HepG2 (cell line): Measurements from ENCODE around the gene TBC1D10B. TPM values are rescaled to one million over a fixed set of nuclear protein-coding genes. Genes with fewer than 3 reads are reported as not detected.

Source experiments
- AKAP8 ChIP-seq: sonication (generic); formaldehyde crosslinking; IDR thresholded peaks from 2 replicates; pipeline ENCODE4 v1.5.1; 2020; ENCODE audit warnings: mild to moderate bottlenecking, missing genetic modification reagents
- CTCF ChIP-seq: sonication (generic); formaldehyde crosslinking; IDR thresholded peaks from 2 replicates; pipeline ENCODE4 v1.5.0; 2020; ENCODE audit warnings: mild to moderate bottlenecking, missing genetic modification reagents, moderate library complexity
- ELF1 ChIP-seq: sonication (generic); formaldehyde crosslinking; IDR thresholded peaks from 2 replicates; pipeline ENCODE4 v1.4.0; 2020; ENCODE audit warnings: missing genetic modification reagents
- HIVEP1 ChIP-seq: sonication (generic); formaldehyde crosslinking; IDR thresholded peaks from 2 replicates; pipeline ENCODE4 v1.4.0; 2020; ENCODE audit warnings: mild to moderate bottlenecking, missing genetic modification reagents
- HOXA5 ChIP-seq: sonication (generic); formaldehyde crosslinking; IDR thresholded peaks from 2 replicates; pipeline ENCODE4 v1.4.0; 2020; ENCODE audit warnings: missing genetic modification reagents
- JDP2 ChIP-seq: sonication (generic); formaldehyde crosslinking; IDR thresholded peaks from 2 replicates; pipeline ENCODE4 v1.8.1; 2022; ENCODE audit warnings: missing genetic modification reagents, borderline replicate concordance
- NFIC ChIP-seq: IDR thresholded peaks from 2 replicates; pipeline ENCODE4 v1.6.1; 2012; ENCODE audit warnings: mild to moderate bottlenecking, low read length, inconsistent platforms
- NFKB2 ChIP-seq: sonication (generic); formaldehyde crosslinking; IDR thresholded peaks from 2 replicates; pipeline ENCODE4 v1.4.0; 2020; ENCODE audit warnings: missing genetic modification reagents, borderline replicate concordance
- NR1H2 ChIP-seq: sonication (generic); formaldehyde crosslinking; IDR thresholded peaks from 2 replicates; pipeline ENCODE4 v1.8.1; 2022; ENCODE audit warnings: low read depth, missing genetic modification reagents, borderline replicate concordance
- SP5 ChIP-seq: IDR thresholded peaks from 2 replicates; pipeline ENCODE4 v1.6.1; 2016; ENCODE audit warnings: low read depth, borderline replicate concordance
- TEAD2 ChIP-seq: sonication (generic); formaldehyde crosslinking; IDR thresholded peaks from 2 replicates; pipeline ENCODE4 v1.9.0; 2021; ENCODE audit warnings: missing genetic modification reagents
- ZHX2 ChIP-seq, 2 experiments: sonication (generic) in 1 of 2; formaldehyde crosslinking in 1 of 2; IDR thresholded peaks; 2 replicates each; pipeline versions ENCODE4 v1.6.1 to v1.9.0; 2014 to 2022; ENCODE audit warnings: antibody characterized with exemption in 1 of 2, borderline replicate concordance in 1 of 2, inconsistent platforms in 1 of 2, low read depth in 1 of 2, missing genetic modification reagents in 1 of 2
- ZNF230 ChIP-seq: sonication (generic); formaldehyde crosslinking; IDR thresholded peaks from 2 replicates; pipeline ENCODE4 v1.4.0; 2020; ENCODE audit warnings: mild to moderate bottlenecking, missing genetic modification reagents
- ZNF253 ChIP-seq: sonication (generic); formaldehyde crosslinking; IDR thresholded peaks from 2 replicates; pipeline ENCODE4 v1.8.0; 2022; ENCODE audit warnings: mild to moderate bottlenecking, missing genetic modification reagents, borderline replicate concordance
- ZNF33B ChIP-seq: sonication (generic); formaldehyde crosslinking; IDR thresholded peaks from 2 replicates; pipeline ENCODE4 v1.5.1; 2020; ENCODE audit warnings: mild to moderate bottlenecking, missing genetic modification reagents
- ZSCAN21 ChIP-seq: sonication (generic); formaldehyde crosslinking; IDR thresholded peaks from 2 replicates; pipeline ENCODE4 v1.8.0; 2022; ENCODE audit warnings: mild to moderate bottlenecking, missing genetic modification reagents, moderate library complexity, borderline replicate concordance
- polyA plus RNA-seq, 8 experiments: library from polyadenylated mRNA; depleted of rRNA in 3 of 8; stranded (reverse) in 7 of 8; unstranded in 1 of 8; fragments of >200 nt; fragmentation: Illumina TruSeq in 4 of 8; extraction: Trizol in 4 of 8; gene quantifications; 2 replicates each; pipeline versions ENCODE4 v1.2.1 to v1.2.3, GENCODE V29; 2011 to 2016; ENCODE audit warnings: low read depth in 4 of 8, missing spikeins in 1 of 8, mixed read lengths in 1 of 8; ENCODE audit not compliant: insufficient read depth in 1 of 8
- total RNA-seq, 5 experiments: library from RNA; depleted of rRNA; stranded (reverse); fragments of >200 nt; fragmentation: Illumina TruSeq; extraction: Trizol; gene quantifications; 2 replicates each; pipeline ENCODE4 v1.2.3, GENCODE V29; 2016; ENCODE audit warnings: low read depth in 1 of 5
- TF ChIP-seq, protein P1 (sequence below): sonication (generic); formaldehyde crosslinking; IDR thresholded peaks from 2 replicates; pipeline ENCODE4 v1.5.0; 2020; ENCODE audit warnings: mild to moderate bottlenecking, missing genetic modification reagents

Gene TBC1D10B
- total and polyA plus RNA-seq, 2 of the 13 experiments (the other 11 are each of a cell fraction or from before 2014, with no cell fraction given), result 15.7 to 24.8 TPM

DNA sequence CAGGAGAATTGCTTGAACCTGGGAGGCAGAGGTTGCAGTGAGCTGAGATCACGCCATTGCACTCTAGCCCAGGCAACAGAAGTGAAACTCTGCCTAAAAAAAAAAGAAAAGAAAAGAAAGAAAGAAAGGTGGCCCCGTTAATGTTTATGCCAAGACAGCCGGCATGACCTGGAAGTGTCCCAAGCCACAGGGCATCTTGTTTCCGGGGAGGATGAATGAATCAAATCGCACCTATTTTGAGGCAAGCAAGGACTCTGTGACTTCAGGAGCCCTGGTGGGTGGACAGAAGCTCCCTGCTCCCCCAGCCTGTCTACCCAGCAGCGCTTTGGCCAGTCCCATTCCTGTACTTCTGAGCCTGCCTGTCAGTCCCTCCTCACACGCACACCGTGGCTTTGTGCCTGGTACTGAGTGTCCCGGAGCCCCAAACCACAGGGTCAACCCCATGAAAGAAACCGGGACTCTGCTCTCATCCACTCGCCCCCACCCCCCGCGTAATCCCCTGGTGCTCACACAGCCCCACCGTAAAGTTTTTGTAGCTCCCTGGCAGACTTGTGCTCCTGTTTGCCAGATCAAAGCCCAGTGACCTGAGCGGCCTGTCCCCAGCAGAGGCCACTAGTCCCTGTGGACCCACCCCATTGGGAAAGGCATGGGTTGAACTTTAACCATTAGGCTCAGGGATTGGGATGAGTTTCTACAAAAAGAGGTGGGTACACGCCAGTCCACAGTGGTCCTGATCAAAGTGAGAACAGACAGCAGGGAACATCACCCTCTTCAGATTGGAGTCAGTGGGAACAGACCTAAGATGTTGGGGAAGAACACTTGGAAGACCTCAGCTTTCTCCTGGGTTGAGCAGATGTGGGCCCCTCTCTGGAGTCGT lies 34.5 kb downstream of the TBC1D10B start (continued):
- TF ChIP-seq, protein P1, sequence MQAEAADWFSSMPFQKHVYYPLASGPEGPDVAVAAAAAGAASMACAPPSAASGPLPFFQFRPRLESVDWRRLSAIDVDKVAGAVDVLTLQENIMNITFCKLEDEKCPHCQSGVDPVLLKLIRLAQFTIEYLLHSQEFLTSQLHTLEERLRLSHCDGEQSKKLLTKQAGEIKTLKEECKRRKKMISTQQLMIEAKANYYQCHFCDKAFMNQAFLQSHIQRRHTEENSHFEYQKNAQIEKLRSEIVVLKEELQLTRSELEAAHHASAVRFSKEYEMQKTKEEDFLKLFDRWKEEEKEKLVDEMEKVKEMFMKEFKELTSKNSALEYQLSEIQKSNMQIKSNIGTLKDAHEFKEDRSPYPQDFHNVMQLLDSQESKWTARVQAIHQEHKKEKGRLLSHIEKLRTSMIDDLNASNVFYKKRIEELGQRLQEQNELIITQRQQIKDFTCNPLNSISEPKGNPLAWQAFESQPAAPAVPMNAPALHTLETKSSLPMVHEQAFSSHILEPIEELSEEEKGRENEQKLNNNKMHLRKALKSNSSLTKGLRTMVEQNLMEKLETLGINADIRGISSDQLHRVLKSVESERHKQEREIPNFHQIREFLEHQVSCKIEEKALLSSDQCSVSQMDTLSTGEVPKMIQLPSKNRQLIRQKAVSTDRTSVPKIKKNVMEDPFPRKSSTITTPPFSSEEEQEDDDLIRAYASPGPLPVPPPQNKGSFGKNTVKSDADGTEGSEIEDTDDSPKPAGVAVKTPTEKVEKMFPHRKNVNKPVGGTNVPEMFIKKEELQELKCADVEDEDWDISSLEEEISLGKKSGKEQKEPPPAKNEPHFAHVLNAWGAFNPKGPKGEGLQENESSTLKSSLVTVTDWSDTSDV (CRISPR knock-in tag), result peak; percentile 73; the same call in 1 of the 2 replicates
- TF ChIP-seq CTCF (CRISPR knock-in tag), result peak; percentile 56
- TF ChIP-seq NFIC, result no peak
- TF ChIP-seq TEAD2 (CRISPR knock-in tag), result no peak
- peak; percentile 10; the same call in 1 of the 2 replicates for TF ChIP-seq ELF1 (CRISPR knock-in tag)
- TF ChIP-seq SP5 (CRISPR knock-in tag), result peak; percentile 78; the same call in 1 of the 2 replicates
- peak; percentile 17; the same call in 1 of the 2 replicates for TF ChIP-seq ZSCAN21
- TF ChIP-seq ZNF33B (CRISPR knock-in tag), result peak; percentile 20; the same call in 1 of the 2 replicates
- TF ChIP-seq NFKB2 (CRISPR knock-in tag), result peak; percentile 75; the same call in 1 of the 2 replicates
- no peak for TF ChIP-seq NR1H2
- TF ChIP-seq AKAP8 (CRISPR knock-in tag), result no peak
- TF ChIP-seq ZHX2 (IDR thresholded peaks at IDR 0.05; ENCODE audit: low read depth), result 0 out of 2 replicates have a peak, but pooled peaks have one; percentile 17
- TF ChIP-seq ZHX2 (CRISPR knock-in tag; IDR thresholded peaks at IDR 0.05; ENCODE audit: borderline replicate concordance), result no peak
- 0 out of 2 replicates have a peak, but pooled peaks have one; percentile 3 for TF ChIP-seq ZNF230 (CRISPR knock-in tag)
- no peak for TF ChIP-seq HIVEP1
- no peak for TF ChIP-seq JDP2 (CRISPR knock-in tag)
- TF ChIP-seq ZNF253 (CRISPR knock-in tag), result 0 out of 2 replicates have a peak, but pooled peaks have one; percentile 9
- no peak; the same call in 1 of the 2 replicates for TF ChIP-seq HOXA5 (CRISPR knock-in tag)
